ENCODE results near the gene RPUSD1.

The RPUSD1 gene

DNA sequence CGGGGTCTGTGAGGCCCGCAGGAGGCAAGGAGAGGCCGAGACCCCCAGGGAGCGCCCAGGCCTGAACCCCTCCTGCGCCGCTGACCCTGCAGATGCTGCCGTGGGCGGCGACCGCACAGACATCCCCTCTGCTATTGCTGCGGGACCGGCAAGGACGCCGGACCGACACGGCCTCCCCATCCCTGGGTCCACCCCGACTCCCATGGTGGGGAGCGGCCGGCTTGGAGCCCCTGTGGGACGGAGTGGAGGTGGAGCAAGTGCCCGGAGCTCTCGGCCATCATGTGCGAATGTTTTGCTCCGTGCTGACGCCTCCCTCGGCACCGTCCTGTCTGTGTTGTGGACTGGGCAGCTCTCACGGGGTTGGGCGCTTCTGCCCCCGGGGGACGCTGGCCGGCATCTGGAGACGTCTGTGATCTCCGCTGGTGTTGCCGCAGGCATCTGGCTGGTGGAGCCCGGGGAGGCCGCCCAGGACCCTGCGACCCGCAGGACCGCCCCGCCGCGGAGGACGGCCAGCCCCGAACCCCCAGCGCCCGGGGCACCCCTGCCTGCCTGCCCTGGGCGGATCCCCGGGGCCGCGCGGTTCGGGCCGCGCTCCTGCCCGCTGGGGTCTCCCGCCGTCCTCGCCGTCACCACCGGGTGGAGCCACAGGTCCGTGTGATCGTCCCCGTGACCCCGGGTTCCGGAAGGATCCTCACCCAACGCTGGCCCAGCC lies 25.2 kb upstream of the RPUSD1 start:
- in situ Hi-C loops (cut with MboI; ENCODE audit: low pct_unique_long_range_greater_than_20kb, low sequenced_read_pairs, unreplicated experiment): loop anchor here (10.0 kb wide), 1 partner anchor 301 kb away; no protein-coding TSS in a partner anchor
- TF ChIP-seq, protein P1, sequence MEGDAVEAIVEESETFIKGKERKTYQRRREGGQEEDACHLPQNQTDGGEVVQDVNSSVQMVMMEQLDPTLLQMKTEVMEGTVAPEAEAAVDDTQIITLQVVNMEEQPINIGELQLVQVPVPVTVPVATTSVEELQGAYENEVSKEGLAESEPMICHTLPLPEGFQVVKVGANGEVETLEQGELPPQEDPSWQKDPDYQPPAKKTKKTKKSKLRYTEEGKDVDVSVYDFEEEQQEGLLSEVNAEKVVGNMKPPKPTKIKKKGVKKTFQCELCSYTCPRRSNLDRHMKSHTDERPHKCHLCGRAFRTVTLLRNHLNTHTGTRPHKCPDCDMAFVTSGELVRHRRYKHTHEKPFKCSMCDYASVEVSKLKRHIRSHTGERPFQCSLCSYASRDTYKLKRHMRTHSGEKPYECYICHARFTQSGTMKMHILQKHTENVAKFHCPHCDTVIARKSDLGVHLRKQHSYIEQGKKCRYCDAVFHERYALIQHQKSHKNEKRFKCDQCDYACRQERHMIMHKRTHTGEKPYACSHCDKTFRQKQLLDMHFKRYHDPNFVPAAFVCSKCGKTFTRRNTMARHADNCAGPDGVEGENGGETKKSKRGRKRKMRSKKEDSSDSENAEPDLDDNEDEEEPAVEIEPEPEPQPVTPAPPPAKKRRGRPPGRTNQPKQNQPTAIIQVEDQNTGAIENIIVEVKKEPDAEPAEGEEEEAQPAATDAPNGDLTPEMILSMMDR (IDR thresholded peaks at IDR 0.05; ENCODE audit: extremely low read depth, insufficient read depth, missing control alignments): peak; percentile 79
- DNase-seq (ENCODE audit: low spot score): peak; percentile 82

GRCh38 chr16:808085-808386 lies 19.9 kb upstream of the RPUSD1 start:
- in situ Hi-C loops (cut with MboI; ENCODE audit: low pct_unique_long_range_greater_than_20kb, low sequenced_read_pairs, unreplicated experiment): no loop called here
- DNase-seq (ENCODE audit: low spot score): no peak
- TF ChIP-seq, protein P1 (IDR thresholded peaks at IDR 0.05; ENCODE audit: extremely low read depth, insufficient read depth, missing control alignments): no peak

DNA sequence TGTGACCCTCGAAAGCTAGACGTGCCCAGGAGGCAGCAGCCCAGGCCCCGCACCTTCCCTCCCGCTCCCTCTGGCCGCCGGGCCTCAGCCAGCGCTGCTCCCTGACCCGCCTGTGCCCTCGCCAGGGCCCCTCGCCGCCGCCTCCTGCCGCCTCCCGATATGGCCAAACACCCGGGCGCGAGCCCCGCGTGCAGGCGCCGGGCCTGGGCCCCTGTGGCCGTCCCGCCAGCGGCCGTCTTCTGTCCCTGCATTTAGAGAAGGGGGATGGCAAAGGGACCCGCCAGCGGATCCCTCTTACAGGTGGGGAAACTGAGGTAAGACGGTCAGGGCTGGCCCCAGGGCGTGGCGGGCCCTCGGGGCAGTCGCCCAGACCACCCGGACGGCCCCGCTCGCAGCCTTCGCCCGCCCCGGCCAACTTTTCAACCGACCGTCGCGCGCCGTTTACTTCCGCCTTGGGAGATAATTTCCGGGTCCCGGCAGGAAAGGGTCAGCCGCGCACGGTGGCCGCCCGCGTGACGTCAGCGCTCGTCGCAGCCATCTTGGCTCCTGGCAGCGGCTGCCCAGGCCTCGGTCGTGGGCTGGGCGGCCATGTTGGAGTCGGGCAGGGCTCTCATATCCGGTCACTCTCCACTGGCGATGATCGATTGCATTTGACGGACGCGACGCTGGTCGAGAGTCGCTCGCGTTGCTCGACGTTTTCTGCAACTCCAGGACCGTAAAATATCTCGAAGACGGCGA lies 19.3 kb upstream of the RPUSD1 start:
- TF ChIP-seq, protein P1 (IDR thresholded peaks at IDR 0.05; ENCODE audit: extremely low read depth, insufficient read depth, missing control alignments): no peak
- peak; percentile 99 for DNase-seq (ENCODE audit: low spot score)
- in situ Hi-C loops (cut with MboI; ENCODE audit: low pct_unique_long_range_greater_than_20kb, low sequenced_read_pairs, unreplicated experiment): no loop called here

DNA sequence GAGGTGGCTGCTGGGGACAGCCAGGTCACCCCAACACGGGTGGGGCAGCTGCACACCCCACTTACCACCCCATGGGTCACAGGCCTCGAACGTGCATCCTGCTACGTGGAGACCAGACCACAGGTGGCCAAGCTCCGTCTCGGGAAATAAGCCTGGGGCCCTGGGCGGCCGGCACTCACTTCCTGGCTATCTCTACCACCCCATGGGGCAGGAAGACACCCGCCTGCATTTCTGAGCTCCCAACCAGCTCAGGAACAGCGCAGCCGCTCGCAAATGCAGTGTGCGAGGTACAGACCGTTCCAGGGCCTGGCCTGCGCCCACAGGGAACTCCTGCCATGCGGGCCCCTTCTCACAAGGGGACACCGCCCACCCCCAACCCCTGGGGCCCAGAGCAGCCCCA lies 17.3 kb upstream of the RPUSD1 start:
- TF ChIP-seq, protein P1 (IDR thresholded peaks at IDR 0.05; ENCODE audit: extremely low read depth, insufficient read depth, missing control alignments): no peak
- no peak for DNase-seq (ENCODE audit: low spot score)
- in situ Hi-C loops (cut with MboI; ENCODE audit: low pct_unique_long_range_greater_than_20kb, low sequenced_read_pairs, unreplicated experiment): no loop called here

GRCh38 chr16:804193-805048 lies 16.2 kb upstream of the RPUSD1 start:
- in situ Hi-C loops (cut with MboI; ENCODE audit: low pct_unique_long_range_greater_than_20kb, low sequenced_read_pairs, unreplicated experiment): no loop called here
- DNase-seq (ENCODE audit: low spot score): no peak
- TF ChIP-seq, protein P1 (IDR thresholded peaks at IDR 0.05; ENCODE audit: extremely low read depth, insufficient read depth, missing control alignments): no peak

DNA sequence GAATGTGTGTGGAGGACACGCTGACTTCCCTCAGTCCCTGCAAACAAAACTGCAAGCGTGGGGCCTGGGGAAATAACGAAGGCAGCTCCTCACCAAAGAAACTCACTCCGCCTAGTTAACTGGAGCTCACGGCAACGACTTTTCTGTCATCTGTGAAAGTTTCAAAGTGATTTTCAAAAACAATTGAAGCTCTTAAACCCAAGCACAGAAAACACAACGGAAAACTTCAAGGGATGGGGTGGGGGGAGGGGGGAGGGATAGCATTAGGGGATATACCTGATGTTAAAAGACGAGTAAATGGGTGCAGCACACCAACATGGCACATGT lies 15.5 kb upstream of the RPUSD1 start:
- TF ChIP-seq, protein P1 (IDR thresholded peaks at IDR 0.05; ENCODE audit: extremely low read depth, insufficient read depth, missing control alignments): no peak
- in situ Hi-C loops (cut with MboI; ENCODE audit: low pct_unique_long_range_greater_than_20kb, low sequenced_read_pairs, unreplicated experiment): no loop called here
- DNase-seq (ENCODE audit: low spot score): no peak

Measured in GM13977 (cell line).